Limb (tissue), 2 donors: ENCODE results near the gene CPT1B.
"Not testable (repeated sequence)": the region's sequence is repeated elsewhere in the genome, so short reads cannot be mapped to it uniquely, and the experiment has no call there.

Experiments used
- DNase-seq, 2 donors: peaks; one replicate each; pipeline ENCODE4 v3.0.0-alpha.2; 2016; ENCODE audit errors: extremely low spot score in 2 of 2

Gene CPT1B

DNA sequence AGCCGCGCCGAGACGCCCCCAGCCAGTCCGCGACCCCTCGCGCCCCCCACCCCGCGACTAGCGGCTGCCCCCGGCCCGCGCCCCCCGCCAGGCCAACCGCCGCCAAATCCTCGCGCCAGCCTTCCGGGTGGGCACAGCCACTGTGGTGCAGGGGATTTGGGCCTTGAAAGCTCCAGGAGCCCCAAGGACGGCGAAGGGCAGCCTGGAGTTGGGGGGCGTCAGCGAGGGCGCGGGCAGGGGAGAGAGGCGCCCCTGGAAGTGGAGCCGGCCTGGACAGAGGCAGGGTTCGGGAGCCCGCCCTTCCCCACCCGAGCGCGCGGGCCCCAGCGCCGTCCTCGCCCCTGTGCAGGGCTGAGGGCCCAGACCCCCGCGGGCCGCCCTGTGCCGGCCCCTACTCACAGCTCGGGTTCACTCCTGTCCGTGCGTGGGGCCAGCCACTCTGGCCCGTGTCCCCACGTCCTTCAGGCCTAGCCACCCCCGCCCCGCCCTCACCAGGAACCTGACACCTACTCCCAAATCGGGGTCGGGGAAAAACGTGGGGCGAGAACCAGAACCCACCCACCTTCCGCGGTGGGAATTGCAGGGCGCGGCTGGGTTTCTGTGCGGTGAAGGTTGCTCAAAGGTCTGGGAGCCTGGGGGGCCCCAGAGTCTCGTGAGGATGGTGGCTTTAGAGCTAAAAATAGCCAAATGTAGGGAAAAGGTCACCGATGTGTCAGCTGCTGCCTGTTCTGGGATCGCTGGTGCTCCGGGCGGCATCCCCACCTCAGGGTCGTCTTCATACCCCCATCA, at the start of gene CPT1B:
Gene CPT1B (minus strand): TSS at position 441 of the 789 bp plus-strand sequence. CDS start 512 bp downstream, outside the sequence.
- peak; percentile 19 to 50 for DNase-seq

DNA sequence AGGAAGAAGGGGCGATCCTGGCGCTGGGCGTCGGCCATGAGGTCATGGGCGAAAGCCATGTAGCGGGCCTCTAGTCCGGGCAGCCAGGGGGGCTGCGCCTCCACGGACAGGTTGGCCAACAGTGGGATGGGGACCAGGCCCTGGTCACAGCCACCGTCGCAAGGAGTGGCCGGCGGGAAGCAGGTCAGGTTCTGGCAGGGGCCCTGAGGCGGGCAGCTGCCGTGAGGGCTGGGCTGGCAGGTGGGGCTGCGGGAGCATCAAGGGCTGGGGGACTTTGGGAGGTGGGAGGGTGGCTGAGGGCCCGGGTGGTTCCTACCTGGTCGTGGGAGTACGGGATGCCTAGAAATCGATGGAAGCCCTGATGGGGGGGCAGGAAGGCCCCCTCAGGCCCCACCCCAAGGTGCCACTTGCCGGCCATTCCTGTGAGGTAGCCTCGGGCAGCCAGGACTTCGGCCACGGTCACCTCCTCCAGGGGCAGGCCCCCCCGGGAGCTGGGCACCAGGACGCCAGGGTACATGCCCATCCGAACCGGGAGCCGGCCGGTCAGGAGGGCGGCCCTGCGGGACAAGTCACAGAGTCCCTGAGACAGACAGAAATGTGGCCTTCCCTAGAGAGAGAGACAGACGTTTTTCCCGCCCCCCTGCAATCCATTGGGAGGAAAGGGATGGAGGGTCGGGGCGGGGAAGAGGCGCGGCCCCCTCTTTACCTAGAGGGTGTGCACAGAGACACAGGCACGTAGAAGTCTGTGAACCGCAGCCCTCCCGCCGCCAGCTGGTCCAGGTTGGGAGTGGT, 48.8 kb upstream of the CPT1B start:
- no peak for DNase-seq

DNA sequence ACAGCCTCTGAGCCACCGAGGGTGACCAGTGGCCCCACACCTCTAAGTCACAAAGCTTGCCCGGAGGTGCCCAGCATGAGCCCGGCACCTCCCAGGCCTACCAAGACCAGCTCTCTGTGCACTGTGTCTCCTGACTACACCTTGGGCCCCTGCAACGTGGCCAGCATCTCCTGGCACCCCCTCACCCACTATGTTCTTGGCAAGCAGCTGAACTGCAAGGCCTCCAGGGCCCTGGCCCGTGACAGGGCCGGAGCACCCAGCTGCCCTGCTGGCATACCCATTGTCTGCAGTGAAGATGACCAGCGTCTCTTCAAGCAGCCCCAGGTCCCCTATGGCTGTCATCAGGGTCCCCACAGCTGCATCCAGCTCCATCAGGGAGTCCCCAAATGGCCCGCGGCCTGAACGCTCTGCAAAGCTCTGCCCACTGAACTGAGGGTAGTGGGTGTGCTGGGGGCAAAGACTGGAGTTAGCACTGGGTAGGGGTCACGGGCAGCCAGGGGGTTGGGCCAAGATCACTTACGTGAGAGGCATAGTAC, 48.2 kb upstream of the CPT1B start:
- no peak for DNase-seq

DNA sequence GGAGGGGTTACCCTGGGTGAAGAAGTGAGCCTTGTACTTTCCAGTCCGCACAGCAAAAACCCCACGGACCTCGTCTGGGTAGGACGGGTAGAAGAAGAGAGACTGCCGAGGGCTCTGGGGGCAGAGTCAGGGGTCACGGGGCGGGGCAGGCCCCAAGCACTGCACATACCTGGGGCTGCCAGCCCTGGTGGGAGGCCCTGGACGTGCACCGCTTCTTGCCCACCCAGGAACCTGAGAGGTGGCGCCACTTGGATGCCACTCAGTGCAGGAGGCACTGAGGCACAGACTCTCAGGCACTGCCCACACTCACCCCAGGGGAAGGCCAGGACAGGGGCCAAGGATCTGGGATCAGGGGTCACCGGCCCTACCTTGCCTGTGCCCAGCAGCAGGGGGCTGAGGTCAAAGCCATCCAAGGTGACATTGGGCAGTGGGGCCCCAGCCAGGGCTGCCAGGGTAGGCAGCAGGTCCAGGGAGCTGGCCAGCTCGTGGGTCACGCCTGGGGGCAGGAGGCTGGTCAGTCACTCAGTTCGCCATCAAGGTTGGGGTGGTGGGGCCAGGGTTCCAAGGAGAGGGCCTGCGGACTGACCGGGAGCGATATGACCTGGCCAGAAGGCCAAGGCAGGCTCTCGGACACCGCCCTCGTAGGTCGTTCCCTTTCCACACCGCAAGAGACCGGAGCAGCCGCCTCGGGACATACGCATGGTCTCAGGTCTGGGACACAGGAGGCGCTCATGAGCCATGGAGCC, 47.5 kb upstream of the CPT1B start:
- DNase-seq = no peak

DNA sequence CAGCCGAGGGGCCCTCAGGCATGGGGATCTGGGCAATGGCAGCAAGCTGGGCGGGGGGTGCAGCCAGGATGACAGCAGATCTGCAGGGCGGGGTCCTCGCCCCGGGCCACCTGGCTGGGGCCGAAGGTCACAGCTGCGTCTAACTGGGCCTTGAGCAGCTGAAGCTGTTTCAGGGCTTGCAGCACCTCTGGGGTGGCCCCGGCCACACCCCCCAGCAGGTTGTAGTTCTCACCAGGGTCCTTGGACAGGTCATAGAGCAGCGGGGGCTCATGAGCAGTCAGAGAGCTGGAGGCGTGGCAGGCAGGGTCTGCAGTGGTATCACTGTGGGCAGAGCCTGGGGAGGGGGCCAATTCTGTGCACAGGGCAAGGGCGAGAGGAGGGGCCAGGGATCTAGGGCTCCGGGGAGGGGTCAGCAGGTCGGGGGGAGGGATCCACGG, 46.9 kb upstream of the CPT1B start:
- no peak for DNase-seq

DNA sequence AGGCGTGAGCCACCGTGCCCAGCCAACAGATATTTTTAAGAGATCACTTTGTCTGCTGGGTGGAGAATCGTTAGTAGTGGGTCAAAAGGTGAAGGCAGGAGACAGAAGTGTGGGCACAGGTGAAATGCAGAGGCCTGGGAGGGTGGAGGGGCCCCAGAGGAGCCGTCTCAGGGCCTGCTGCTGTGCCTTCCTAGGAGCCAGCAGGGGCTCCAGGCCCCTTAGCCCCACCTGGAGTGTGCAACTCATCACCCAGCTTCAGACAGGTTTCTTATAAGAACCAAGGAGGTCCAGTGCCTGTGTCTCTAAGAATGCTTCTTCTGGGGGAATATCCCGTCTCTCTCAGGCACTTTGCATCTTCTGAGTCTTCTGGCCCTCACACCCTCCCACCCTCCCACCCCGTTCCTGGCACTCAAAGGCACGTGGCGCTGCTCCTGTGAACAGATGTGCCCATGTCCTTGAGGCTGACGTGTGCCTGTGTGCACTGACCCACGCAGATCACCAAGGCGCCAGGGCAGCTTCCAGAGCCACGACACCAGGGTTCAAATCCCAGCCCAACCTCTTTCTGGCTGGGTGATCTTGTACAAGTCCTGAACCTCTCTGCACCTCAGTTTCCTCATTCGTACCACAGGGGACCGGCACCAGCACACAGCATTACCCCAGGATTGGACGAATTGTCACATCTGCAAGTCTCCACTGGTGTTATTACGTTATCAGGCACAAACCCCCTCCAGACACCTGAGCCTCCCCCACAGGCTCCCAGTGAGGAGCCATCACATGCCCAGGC, 46.3 kb upstream of the CPT1B start:
- DNase-seq = no peak

DNA sequence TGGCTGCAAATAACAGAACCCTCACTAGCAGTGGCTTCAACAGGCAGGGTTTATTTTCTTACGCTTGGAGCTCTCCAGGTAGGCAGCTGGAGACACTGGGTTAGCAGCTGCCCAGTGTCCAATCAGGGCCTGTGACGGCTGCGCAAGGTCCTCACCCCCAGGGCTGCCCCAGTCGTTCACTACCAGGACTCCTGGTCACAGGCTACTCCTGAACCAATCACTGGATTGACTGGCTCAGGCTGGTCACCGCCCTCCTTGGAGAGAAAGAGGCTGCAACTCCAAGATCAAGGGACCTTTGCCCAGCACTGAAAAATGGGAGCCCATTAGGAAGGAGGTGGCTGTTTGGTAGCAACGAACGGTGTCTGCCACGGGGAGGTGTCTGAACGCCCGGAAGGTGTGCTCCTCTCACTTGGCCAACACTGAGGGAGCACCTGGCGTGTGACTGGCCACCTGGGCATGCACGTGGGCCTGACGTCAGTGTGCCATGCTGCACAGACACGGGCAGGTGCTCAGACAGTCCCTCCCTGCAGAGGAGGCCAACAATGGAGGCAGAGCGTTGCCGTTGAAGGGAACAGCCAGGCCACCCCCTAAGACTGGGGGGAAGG, 44.6 kb upstream of the CPT1B start:
- DNase-seq = no peak

DNA sequence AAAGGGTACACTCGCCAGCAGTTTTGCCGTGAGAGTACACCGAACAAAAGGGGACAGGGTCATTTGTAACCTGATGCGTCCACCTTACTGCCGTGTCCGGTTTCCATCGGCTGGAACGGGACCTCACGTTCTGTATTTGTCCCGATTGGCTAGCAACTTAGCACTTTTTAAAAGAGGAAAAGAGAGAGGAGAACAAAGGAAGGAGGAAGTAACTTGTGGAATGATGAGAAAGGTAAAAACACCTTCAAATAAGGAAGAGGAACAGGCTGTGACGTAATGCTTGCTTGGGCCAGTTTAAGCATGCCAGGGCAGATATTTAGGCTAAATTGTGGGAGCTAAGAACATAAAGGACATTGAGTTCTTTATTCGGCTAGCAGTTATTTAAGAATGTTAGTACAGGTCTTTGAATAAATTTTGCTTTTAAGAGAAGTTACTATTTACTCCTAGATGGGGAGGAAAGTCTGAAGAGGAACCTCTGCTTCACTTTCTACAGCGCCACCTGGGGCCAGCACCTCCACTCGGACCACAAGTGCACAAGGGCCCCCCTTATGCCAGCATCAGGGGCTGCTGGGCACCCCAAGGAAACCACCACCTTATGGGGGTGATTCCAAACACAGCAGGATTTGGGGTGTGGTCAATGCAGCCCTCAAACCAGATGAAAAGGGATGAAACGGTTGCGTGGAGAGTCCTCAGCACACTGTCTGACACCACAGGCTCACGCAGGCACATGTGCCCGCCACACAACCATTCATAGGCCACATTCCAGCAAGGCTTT, 43.9 kb upstream of the CPT1B start:
- DNase-seq = no peak

DNA sequence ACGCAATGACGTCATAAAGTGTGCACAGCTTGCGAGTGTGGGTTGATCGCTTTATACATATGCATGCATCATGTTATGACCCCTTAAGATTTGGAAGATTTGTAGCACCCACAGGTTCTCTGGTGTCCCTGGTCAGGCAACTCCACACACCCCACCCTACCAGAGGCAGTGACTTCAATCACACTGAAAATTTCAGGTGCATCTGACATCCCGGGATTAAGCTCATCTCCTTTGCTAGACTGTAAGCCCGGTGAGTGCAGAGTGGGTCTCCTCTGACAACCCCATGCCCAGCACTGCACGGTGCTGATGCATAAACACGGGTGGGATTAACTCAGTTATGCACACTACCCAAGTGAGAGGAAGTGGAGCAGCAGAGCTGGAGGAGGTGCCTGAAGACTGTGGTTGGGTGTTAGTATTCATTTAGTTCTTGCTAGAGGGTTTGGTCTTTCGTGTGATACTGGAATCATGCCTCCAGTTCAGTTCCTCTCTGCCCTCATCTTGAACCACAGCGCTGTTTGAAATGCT, 43.2 kb upstream of the CPT1B start:
- DNase-seq = no peak

DNA sequence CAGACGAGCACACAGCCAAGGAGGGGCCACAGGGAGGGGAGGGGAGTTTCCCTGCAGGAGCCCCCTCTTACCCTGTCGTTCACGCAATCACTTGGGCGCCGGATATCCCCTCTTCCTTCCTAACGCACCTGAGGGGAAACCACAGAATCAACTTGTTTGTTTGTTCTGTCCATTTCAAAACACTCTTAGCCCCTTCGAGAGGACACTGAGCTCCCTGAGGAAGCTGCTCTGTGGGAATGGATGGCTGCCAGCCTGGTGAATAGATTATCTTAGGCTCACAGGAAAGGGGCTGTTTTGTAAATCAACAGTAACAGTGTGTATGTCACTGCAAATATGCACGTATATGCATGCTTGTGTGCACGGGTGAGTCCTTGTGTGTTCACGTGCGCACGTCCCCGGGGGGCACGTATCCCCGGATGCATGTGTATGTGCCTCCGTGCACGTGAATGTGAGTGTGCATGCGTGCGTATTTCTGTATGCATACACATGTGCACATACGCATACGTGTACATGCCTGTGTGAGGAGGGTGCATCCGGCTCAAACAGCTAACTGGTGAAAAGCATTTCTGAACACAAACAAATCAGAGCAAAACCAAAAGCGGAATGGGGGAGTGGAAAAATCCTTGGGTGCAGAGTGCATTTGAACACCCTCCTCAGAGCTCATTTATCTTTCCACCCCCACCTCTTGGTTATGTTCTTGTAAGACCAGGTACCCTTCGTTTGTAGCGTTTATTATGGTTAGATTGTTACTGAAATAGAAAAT, 42.5 kb upstream of the CPT1B start:
- peak in 1 of 2 donors; percentile 90 for DNase-seq

DNA sequence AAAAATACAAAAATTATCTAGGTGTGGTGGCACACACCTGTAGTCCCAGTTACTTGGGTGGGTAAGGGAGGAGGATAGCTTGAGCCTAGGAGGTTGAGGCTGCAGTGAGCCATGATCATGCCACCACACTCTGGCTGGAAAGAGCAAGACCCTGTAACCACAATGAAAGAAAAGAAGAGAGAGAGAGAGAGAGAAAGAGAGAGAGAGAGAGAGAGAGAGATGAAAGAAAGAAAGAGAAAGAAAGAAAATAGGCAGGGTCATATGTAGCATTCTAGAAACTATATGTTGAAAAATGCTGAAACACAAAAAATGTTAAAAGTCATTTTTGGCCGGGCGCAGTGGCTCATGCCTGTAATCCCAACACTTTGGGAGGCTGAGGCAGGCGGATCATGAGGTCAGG, 36.1 kb upstream of the CPT1B start:
- DNase-seq = not testable (repeated sequence)

DNA sequence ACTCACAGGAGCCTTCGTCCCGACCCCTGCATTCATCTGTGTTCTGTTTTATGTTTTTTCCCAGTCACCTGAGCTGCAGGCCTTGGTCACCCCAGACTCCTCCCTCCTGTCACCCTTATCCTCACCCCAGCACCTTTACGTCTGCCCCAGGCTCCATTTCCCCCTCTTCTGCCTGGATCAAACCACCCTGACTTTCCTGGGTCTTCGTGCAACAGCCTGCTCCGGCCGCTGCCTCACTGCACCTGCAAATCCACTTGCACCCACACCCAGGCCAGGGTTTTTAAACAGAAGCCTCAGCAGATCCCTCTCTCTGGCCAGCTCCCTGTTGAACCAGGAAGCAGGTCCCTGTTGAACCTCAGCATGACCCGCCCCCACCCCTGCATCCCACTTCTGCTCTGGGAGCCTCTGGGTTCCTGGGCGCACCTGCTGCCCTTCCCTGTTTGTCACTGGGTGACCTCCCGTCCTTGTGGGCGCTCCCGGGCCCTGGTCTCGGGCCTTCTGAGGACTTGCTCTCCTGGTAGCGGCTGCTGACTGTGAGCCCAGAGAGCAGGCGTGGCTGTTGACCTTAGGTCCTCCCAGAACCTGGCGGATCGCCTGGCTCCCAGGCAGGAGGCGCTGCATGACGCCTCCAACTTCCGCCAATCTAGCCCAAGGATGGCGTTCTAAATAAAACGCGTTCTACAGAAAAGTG, 35.2 kb upstream of the CPT1B start:
- no peak for DNase-seq

DNA sequence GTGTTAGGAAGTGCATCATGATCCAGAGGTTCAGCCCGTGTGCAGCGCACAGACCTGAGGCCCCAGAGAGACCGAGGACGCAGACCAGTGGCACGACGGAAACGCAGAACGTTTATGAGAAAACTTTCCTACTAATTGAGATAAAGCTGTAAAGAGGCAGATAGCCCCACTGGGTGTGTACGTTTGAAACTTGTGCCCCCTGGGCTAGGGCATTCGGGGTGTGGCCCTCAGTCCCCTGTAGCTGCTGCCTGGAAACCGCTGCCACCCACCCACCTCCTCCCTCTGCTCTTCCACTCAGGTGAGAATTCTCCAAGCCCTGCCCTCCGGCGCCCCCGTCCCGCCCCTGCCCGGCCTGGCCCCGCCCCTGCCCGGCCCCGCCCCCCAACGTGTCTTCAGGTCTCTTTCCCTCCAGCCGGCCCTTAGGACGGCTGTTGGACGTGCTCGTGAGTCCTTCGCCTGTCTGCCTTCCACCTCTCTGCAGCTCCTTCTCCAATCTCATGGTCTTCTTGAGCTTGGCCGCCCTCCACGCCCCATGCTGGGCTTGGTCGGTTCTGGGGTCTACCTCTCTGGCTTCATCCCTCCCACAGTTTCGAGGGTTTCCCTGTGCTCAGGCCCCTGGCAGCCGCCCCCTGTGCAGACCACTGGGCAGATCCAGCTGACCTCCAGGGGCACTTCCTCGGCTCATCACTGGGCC, 34.4 kb upstream of the CPT1B start:
- DNase-seq = no peak

DNA sequence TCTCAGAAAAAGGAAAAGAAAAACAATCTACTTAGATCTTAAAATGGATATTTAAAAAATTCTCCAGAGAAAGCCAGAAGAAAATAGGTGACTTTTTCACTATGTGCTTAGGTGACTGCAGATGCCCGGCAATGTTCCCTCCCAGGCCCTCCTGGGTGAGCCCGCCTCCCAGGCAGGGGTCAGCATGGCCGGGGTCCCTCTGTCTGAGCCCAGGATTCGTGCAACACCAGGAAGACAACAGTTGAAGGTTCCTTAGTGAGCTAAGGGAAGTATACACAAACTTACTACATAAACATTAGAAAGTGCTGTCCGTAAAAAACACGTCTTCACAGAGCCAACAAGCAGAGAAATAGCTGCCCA, 33.9 kb upstream of the CPT1B start:
- DNase-seq = no peak

DNA sequence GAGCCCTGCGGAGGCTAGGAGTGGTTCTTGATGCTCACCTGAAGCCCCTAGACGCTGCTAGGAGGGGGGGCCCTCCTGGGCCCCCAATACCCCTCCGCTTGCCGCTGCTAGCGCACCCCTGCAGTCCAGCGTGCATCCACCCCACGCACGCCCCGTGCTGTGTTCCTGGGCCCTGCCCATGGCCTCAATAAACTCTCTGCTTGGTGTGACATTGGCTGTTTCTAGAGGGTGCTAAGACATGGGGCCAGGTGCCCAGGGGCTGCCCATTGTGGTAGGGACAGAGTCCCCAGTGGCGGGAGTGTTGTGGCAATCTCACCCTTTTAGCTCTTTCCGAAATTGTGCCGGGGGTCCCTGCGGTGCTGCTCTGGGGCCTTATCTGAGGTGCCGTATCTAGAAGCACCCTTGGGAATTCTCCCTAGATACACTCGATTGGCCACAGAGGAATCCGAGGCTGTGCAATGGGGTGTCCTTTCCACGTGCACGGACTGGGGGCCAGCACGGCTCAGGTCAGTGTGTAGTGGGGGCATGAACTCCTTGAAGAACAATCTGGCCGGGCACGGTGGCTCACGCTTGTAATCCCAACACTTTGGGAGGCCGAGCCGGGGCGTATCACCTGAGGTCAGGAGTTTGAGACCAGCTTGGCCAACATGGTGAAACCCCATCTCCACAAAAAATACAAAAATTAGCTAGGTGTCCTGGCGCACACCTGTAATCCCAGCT, 33.3 kb upstream of the CPT1B start:
- no peak for DNase-seq

DNA sequence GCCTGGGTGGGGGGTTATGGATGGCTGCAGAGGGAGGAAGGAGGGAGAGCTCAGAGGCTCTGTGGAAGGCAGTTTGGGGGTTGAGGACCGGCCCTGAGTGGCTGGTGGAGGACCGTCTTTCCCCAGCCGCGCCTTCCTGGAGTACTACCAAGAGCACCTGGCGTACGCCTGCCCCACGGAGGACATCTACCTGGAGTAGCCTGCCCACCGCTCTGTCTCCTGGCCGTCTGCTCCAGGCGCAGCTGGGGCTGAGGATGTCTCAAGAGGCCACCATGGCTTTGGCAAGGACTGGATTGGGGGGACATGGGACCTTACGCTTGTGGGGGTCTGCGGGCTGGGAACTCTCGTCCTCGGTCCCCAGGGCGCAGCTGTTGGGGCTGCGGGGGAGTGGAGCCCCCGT, 32.4 kb upstream of the CPT1B start:
- no peak for DNase-seq

DNA sequence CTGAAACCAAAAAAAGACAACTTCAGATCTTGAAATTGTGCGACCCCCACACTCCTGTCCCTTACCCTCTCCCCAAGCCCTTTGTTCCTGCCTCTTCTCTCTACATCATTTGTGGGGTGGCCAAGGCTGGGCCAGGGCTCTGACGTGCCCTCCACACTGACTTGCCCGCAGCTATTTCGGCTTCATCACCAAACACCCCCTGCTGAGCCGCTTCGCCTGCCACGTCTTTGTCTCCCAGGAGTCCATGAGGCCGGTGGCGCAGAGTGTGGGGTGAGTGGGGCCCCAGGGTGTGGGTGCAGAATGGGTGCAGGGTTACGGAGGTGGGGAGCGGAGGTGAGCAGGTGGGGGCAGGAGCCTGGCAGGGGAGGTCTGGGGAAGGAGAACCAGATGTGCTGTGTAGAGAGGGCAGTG, 31.8 kb upstream of the CPT1B start:
- no peak for DNase-seq
